ENCODE results near the gene MSH5.

MSH5 gene

DNA sequence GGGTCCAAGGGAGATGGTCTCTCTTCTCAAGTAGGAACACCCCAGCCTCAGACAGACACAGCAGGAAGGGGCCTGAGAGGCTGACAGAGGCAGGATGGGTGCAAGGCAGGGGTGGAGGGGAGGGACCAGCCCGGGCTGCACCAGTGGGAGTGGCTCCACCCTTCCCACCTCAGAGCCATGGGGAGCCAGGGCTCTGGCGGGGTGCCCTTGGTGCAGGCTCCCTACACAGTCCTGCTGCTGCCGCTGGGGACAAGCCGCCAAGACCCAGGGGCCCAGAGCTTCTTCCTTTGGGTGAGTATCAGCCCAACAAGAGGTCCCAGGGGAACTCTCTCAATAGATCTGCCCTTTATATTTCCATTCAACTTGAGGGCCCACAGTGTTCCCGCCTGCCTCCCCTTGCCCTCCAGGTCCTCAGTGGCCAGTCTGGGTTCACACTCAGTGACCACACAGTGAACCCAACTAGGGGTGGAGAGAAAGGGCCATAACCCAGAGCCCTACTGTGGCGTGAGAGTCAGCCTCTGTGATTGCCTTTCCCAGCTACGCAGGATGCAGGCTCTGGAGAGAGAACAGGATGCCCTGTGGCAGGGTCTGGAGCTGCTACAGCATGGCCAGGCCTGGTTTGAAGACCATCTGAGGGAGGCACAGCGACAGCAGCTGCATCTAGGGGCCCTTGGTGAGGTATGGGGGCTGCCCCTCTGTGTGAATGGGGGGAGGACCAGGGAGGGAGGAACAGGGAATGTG lies 23.2 kb downstream of the MSH5 start:
- TF ChIP-seq, protein P1, sequence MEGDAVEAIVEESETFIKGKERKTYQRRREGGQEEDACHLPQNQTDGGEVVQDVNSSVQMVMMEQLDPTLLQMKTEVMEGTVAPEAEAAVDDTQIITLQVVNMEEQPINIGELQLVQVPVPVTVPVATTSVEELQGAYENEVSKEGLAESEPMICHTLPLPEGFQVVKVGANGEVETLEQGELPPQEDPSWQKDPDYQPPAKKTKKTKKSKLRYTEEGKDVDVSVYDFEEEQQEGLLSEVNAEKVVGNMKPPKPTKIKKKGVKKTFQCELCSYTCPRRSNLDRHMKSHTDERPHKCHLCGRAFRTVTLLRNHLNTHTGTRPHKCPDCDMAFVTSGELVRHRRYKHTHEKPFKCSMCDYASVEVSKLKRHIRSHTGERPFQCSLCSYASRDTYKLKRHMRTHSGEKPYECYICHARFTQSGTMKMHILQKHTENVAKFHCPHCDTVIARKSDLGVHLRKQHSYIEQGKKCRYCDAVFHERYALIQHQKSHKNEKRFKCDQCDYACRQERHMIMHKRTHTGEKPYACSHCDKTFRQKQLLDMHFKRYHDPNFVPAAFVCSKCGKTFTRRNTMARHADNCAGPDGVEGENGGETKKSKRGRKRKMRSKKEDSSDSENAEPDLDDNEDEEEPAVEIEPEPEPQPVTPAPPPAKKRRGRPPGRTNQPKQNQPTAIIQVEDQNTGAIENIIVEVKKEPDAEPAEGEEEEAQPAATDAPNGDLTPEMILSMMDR (IDR thresholded peaks at IDR 0.05; ENCODE audit: low read depth, low read length): no peak
- no peak overlapping the region for H3K4me3 ChIP-seq (ENCODE audit: low read depth, low read length)

DNA sequence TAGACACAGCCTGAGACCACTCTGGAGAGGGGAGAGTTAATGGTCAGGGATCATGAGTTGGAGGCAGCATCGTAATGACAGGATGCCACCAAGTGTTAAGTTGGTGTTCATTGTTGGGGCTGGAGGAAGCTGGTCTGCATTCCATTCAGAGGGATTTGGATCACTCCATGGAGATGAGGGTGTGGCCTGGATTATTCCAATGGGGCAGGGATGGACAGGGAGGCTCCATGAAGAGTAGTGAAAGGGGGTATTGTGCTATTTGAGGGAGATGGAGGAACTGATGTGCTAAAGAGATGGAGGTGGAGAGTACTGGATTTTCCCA lies 23.8 kb downstream of the MSH5 start:
- TF ChIP-seq, protein P1 (IDR thresholded peaks at IDR 0.05; ENCODE audit: low read depth, low read length): no peak
- no peak overlapping the region for H3K4me3 ChIP-seq (ENCODE audit: low read depth, low read length)

DNA sequence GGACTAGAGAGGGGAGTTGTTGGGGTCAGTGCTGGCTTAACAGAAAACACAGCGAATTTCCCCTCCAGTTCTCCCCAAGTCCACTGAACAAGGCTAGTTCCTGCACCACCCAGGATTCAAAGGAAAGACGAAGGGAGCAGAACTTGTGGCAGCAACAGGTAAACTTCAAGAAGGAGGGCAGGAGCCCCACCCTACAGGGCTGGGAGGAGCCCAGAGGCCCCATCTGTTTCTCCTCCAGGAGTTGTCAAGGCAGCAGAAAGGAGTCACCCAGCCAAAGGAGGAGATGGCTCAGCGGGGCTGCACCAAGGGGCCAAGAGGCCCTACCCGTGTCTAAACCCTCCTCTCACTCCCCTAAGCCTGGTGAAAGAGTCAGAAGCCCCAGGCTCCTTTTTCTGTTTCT lies 24.4 kb downstream of the MSH5 start:
- TF ChIP-seq, protein P1 (IDR thresholded peaks at IDR 0.05; ENCODE audit: low read depth, low read length): no peak
- no peak overlapping the region for H3K4me3 ChIP-seq (ENCODE audit: low read depth, low read length)

DNA sequence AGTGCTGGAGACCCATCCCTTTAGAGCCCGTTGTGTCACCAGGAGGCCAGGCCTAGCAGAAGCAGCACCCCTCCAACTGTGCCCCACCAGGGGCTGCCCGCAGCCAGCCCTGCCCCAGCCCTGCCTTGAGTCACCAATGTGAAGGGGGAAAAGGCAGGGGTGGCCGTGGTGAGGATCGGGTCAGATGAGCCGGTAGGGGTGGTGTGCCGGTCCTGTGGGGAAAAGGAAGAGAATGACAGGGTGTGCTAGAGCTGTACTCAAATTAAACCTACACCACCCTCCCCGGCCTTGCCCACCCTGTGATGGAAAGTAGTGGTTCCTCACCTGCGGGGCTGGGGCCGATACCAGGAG lies 25.7 kb downstream of the MSH5 start:
- TF ChIP-seq, protein P1 (IDR thresholded peaks at IDR 0.05; ENCODE audit: low read depth, low read length): no peak
- no peak overlapping the region for H3K4me3 ChIP-seq (ENCODE audit: low read depth, low read length)

DNA sequence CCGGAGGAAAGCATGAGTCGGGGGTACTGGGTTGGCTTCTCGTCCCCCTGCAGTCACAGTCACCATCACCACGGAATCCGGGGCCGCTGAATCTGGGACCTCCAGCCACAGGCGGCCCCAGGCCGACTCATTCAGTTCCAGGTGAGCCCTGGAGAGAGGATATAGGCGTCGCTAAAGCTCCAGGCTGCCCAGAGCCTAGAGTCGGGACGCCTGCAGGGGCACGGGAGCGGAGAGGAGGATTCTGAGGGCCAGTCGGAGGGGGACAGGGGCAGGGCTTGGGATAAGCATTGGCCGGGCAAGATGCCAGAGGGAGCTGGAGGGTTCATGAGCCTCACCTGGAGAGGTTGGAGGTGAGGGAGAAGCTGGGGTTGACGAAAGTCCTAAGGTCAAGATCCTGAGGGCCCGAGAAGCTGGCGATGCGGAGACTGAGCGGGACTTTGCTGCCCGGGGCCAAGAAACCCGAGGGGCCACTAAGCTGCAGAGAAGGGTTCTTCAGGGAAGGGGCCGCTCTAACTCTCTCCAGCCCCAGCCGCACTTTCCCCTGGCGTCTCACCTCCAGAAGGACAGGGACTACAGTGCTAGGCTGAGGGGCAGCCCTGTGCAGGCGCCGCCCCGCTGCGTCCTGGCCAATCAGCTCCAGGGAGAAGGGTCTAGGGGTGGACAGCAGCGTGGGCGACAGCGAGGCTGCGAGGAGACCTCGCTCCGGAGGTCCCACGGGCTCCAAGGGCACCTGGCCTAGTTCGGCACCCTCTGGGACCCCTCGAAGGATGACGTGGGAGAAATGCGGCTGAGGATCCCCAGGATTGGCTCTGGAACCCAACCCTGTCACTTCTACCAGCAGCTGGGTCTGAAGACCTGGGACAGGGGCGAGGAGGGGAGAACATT lies 26.3 kb downstream of the MSH5 start:
- TF ChIP-seq, protein P1 (IDR thresholded peaks at IDR 0.05; ENCODE audit: low read depth, low read length): no peak
- H3K4me3 ChIP-seq (ENCODE audit: low read depth, low read length): no peak overlapping the region

DNA sequence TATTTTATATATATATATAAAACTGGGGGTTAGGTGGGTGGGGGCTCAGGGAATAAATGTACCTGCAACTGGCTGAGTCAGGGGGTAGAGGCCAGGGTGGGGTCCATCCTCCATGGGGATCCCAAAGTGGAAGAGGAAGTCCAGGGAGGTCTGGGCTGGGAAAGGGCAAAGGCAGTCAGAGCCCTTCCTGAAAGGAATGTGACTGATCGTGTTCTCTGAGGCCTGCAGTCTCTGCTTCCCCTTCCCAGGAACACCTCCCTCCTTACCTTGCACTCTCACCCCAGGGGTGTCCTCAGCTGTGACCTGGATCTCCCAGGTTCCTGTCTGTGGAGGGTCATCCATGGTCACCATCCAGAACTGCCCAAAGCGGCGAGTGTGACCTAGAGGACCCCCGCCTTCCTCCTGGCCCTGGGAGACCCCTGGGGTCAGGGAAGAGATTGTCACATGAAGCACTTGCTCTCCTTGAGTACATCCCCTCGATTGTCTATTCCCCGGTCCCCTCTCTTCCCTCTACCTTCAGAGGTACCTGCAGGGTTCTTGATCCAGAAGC lies 27.4 kb downstream of the MSH5 start:
- H3K4me3 ChIP-seq (ENCODE audit: low read depth, low read length): no peak overlapping the region
- TF ChIP-seq, protein P1 (IDR thresholded peaks at IDR 0.05; ENCODE audit: low read depth, low read length): no peak

All from WI38 (cell line).